Upper lobe of left lung (tissue), 6 donors: ENCODE results near the gene NOL8. TPM values are rescaled to one million over a fixed set of nuclear protein-coding genes. Genes with fewer than 3 reads are reported as not detected.

Experiments used
- ATAC-seq, 2 donors: fragments of 200-7000 bp; cut with Tn5 transposase; one replicate each; pipeline ENCODE4 v1.9.1; 2022; ENCODE audit warnings: mild to moderate bottlenecking in 2 of 2, moderate library complexity in 2 of 2; ENCODE audit not compliant: low FRiP score in 2 of 2
- DNase-seq, 2 donors: peaks; one replicate each; pipeline ENCODE4 v3.0.0-alpha.2; 2019 to 2020
- H3K27ac ChIP-seq, 4 donors: fragments of 200-600 bp; sonication (generic); one replicate each; pipeline ENCODE4 v1.5.1; 2016 to 2019
- H3K27me3 ChIP-seq, 4 donors: fragments of 200-600 bp; sonication (generic); one replicate each; pipeline ENCODE4 v1.5.1; 2017 to 2019
- H3K36me3 ChIP-seq, 4 donors: fragments of 200-600 bp; sonication (generic); one replicate each; pipeline ENCODE4 v1.5.1; 2016 to 2019
- H3K4me1 ChIP-seq, 4 donors: fragments of 200-600 bp; sonication (generic); one replicate each; pipeline ENCODE4 v1.5.1; 2018 to 2019
- H3K4me3 ChIP-seq, 4 donors: fragments of 200-600 bp; sonication (generic); one replicate each; pipeline ENCODE4 v1.5.1; 2017 to 2019; ENCODE audit warnings: mild to moderate bottlenecking in 2 of 4, moderate library complexity in 1 of 4
- H3K9me3 ChIP-seq, 4 donors: fragments of 200-600 bp; sonication (generic); one replicate each; pipeline ENCODE4 v1.5.1; 2018 to 2019
- CTCF ChIP-seq, 6 experiments: fragments of 450-650 bp in 4 of 6; fragments of 200-600 bp in 2 of 6; sonication (generic) in 2 of 6; IDR thresholded peaks; one replicate each; pipeline ENCODE4 v1.5.1; 2016 to 2019; ENCODE audit warnings: antibody characterized with exemption in 6 of 6
- EP300 ChIP-seq, 4 donors: sonication (generic); formaldehyde crosslinking; IDR thresholded peaks; one replicate each; pipeline ENCODE4 v1.5.1; 2017; ENCODE audit warnings: antibody characterized with exemption in 4 of 4, control low read depth in 2 of 4
- POLR2A ChIP-seq, 4 donors: fragments of 450-650 bp; IDR thresholded peaks; one replicate each; pipeline ENCODE4 v1.5.1; 2016 to 2017; ENCODE audit warnings: antibody characterized with exemption in 4 of 4, mild to moderate bottlenecking in 2 of 4
- POLR2AphosphoS5 ChIP-seq, 2 donors: sonication (generic); formaldehyde crosslinking; IDR thresholded peaks; one replicate each; pipeline ENCODE4 v1.5.1; 2017; ENCODE audit warnings: antibody characterized with exemption in 2 of 2
- WGBS, 2 donors: methylation state at CpG; one replicate each; pipeline ENCODE4 v1.1.5; 2017 to 2018; 5-methylcytosine and 5-hydroxymethylcytosine counted together
- total RNA-seq, 6 donors: library from RNA; depleted of rRNA in 4 of 6; stranded (reverse); fragments of >200 nt in 4 of 6; gene quantifications; one replicate each; pipeline versions ENCODE4 v1.1.0 to v1.2.1, GENCODE V29; 2016 to 2021
- donor health status: DM: no; HTN: no; CAD: no; lungs with moderate emphysema.
- donor health status: DM: no; HTN: yes; CAD: no; lungs with severe emphysema.

NOL8 gene
- total RNA-seq, 6 donors from 2014 or later: 22.1 to 107 (median 27.1) TPM

DNA sequence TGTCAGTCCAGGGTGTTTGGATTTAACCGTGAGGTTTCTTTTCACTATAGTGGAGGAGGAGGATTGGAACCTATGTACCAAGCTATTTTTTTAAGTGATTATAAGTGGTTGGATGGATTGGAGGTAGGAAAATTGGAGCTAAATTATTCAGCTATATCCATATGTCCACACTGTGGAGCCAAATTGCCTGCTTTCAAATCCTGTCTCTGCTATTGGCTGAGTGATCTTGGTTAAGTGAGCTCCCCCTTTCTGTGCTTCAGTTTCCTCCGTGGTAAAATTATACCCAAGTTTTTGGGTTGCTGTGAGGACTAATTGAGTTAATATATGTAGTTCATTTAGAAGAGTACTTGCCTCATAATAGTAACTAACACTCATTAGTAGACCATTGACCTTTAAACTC is 3.1 kb upstream of the NOL8 start:
- Histone ChIP-seq H3K4me3 (no peak overlapping the region), H3K27me3 (no peaks in the 10 kb centered on the region), H3K27ac (no peak overlapping the region), H3K9me3 (no peaks in the 10 kb centered on the region), H3K4me1 (peaks cover 14 to 25% (median 20%) of the 10 kb centered on the region in 4 donors), H3K36me3 (no peaks in the 10 kb centered on the region)
- ATAC-seq: no peak
- WGBS, 2 donors: 41 to 49% methylated on average over 2 of the region's 2 CpGs
- TF ChIP-seq EP300 (IDR thresholded peaks at IDR 0.05) (no peak), CTCF (IDR thresholded peaks at IDR 0.05) (no peak), POLR2A (IDR thresholded peaks at IDR 0.05) (no peak), POLR2AphosphoS5 (IDR thresholded peaks at IDR 0.05) (no peak)
- no peak for DNase-seq

GRCh38 chr9:92327283-92327850 is 2.2 kb upstream of the NOL8 start:
- ATAC-seq: no peak
- Histone ChIP-seq H3K4me1 (peaks cover 14 to 25% (median 20%) of the 10 kb centered on the region in 4 donors), H3K4me3 (no peak overlapping the region), H3K9me3 (no peaks in the 10 kb centered on the region), H3K36me3 (peaks cover 0 to 8% (median 2%) of the 10 kb centered on the region in 4 donors), H3K27me3 (no peaks in the 10 kb centered on the region), H3K27ac (no peak overlapping the region)
- DNase-seq: no peak
- no peak for TF ChIP-seq CTCF (IDR thresholded peaks at IDR 0.05)
- TF ChIP-seq POLR2AphosphoS5 (IDR thresholded peaks at IDR 0.05): no peak
- no peak for TF ChIP-seq EP300 (IDR thresholded peaks at IDR 0.05)
- TF ChIP-seq POLR2A (IDR thresholded peaks at IDR 0.05): no peak
- WGBS, 2 donors: 65 to 72% methylated on average over 2 of the region's 2 CpGs

GRCh38 chr9:92325991-92326500 is 896 bp upstream of the NOL8 start:
- Histone ChIP-seq H3K4me1 (peaks cover 14 to 25% (median 20%) of the 10 kb centered on the region in 4 donors), H3K27me3 (no peaks in the 10 kb centered on the region), H3K36me3 (peaks cover 0 to 18% (median 12%) of the 10 kb centered on the region in 4 donors), H3K9me3 (no peaks in the 10 kb centered on the region), H3K4me3 (peak overlapping the region; percentile 79 to 91 (median 86)), H3K27ac (peak overlapping the region; percentile 93 to 98 (median 97))
- 3 to 4% methylated on average over 16 to 17 of the region's 30 CpGs for WGBS, 2 donors
- no peak for TF ChIP-seq EP300 (IDR thresholded peaks at IDR 0.05)
- TF ChIP-seq POLR2A (IDR thresholded peaks at IDR 0.05): no peak
- no peak for TF ChIP-seq CTCF (IDR thresholded peaks at IDR 0.05)
- TF ChIP-seq POLR2AphosphoS5 (IDR thresholded peaks at IDR 0.05): no peak
- ATAC-seq (peak in 1 of 2 donors; percentile 23), DNase-seq (no peak)

DNA sequence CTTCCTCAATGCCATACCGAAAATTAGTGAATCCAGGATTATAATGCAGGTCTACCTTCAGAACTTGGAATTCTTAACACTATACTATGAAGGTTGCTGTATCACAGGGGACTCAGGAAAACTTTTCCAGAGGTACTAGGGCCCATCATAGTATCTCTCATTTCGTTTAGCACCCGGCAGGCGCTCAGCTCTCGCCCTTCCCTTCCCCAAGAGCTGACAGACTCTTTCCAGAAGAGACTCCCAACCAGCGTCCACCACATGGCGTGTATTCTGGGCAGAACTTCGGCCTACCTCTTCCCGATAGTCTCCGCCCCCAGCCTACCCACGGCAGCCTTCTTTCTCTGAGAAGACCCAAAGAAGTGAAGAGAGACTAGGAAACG is 271 bp downstream of the NOL8 start:
- ATAC-seq (peak; percentile 72 to 77), DNase-seq (no peak)
- no peaks in the 10 kb centered on the region for H3K9me3 ChIP-seq
- H3K4me3 ChIP-seq: peak overlapping the region; percentile 79 to 91 (median 86)
- peaks cover 0 to 30% (median 20%) of the 10 kb centered on the region in 4 donors for H3K36me3 ChIP-seq
- 1 to 2% methylated on average over 10 to 12 of the region's 12 CpGs for WGBS, 2 donors
- H3K27me3 ChIP-seq: no peaks in the 10 kb centered on the region
- peaks cover 14 to 25% (median 20%) of the 10 kb centered on the region in 4 donors for H3K4me1 ChIP-seq
- no peak for TF ChIP-seq CTCF (IDR thresholded peaks at IDR 0.05)
- TF ChIP-seq POLR2AphosphoS5 (IDR thresholded peaks at IDR 0.05): no peak
- H3K27ac ChIP-seq: peak overlapping the region; percentile 93 to 98 (median 97)

- H3K9me3 ChIP-seq: no peaks in the 10 kb centered on the region
- ATAC-seq (no peak), DNase-seq (no peak)
- peak overlapping the region; percentile 79 to 91 (median 86) for H3K4me3 ChIP-seq
- peak overlapping the region; percentile 93 to 98 (median 97) for H3K27ac ChIP-seq
- peaks cover 3 to 34% (median 24%) of the 10 kb centered on the region in 4 donors for H3K36me3 ChIP-seq
- 16 to 27% methylated on average over 2 of the region's 2 CpGs for WGBS, 2 donors
- TF ChIP-seq EP300 (IDR thresholded peaks at IDR 0.05): no peak
- no peak for TF ChIP-seq POLR2AphosphoS5 (IDR thresholded peaks at IDR 0.05)
- no peak for TF ChIP-seq POLR2A (IDR thresholded peaks at IDR 0.05)
- TF ChIP-seq CTCF (IDR thresholded peaks at IDR 0.05): no peak
- H3K27me3 ChIP-seq: no peaks in the 10 kb centered on the region
- peaks cover 14 to 25% (median 20%) of the 10 kb centered on the region in 4 donors for H3K4me1 ChIP-seq
Measured at GRCh38 chr9:92324431-92324830, 719 bp downstream of the NOL8 start.
